Fibroblast of lung (primary cell): Measurements from ENCODE around the gene ZCCHC4.

Experiments used
- EZH2 ChIP-seq: IDR thresholded peaks from 2 replicates; pipeline ENCODE4 v1.5.1; 2012; ENCODE audit warnings: low read length, control low read depth, mild to moderate bottlenecking; ENCODE audit errors: missing control alignments
- TF ChIP-seq, protein P1 (sequence below), 2 donors: IDR thresholded peaks in 1 of 2; conservative IDR thresholded peaks in 1 of 2; 1 replicate in 1 of 2; 2 replicates in 1 of 2; pipeline ENCODE4 v1.5.1; 2011 to 2012; ENCODE audit warnings: low read length in 2 of 2, control low read depth in 1 of 2, inconsistent platforms in 1 of 2, low read depth in 1 of 2, mild to moderate bottlenecking in 1 of 2

DNA sequence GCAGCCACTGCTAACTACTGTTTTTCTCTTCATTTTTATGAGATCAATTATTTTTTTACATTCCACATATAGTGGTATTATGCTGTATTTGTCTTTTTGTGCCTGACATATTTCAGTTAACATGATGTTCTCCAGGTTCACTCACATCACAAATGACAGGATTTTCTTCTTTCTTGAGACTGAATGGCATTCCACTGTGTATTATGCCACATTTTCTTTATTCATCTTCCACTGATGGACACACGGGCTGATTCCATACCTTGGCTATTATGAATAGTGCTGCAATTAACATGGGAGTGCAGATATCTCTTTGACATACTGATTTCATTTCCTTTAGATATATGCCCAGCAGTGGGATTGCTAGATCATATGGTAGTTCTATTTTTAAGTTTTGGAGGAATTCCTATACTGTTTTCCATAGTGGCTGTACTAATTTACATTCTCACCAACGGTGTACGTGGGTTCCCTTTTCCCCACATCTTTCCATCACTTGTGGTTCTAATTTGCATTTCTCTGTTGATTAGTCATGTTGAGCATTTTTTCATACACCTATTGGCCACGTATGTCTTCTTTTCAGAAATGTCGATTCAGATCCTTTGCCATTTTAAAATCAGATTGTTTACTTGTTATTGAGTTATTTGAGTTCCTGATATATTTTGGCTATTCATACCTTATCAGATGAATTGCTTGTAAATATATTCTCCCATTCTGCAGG lies 14.9 kb upstream of the ZCCHC4 start:
- no peak for TF ChIP-seq EZH2
- TF ChIP-seq, protein P1, sequence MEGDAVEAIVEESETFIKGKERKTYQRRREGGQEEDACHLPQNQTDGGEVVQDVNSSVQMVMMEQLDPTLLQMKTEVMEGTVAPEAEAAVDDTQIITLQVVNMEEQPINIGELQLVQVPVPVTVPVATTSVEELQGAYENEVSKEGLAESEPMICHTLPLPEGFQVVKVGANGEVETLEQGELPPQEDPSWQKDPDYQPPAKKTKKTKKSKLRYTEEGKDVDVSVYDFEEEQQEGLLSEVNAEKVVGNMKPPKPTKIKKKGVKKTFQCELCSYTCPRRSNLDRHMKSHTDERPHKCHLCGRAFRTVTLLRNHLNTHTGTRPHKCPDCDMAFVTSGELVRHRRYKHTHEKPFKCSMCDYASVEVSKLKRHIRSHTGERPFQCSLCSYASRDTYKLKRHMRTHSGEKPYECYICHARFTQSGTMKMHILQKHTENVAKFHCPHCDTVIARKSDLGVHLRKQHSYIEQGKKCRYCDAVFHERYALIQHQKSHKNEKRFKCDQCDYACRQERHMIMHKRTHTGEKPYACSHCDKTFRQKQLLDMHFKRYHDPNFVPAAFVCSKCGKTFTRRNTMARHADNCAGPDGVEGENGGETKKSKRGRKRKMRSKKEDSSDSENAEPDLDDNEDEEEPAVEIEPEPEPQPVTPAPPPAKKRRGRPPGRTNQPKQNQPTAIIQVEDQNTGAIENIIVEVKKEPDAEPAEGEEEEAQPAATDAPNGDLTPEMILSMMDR (conservative IDR thresholded peaks at IDR 0.05 in 1 of 2, IDR thresholded peaks at IDR 0.05 in 1 of 2; ENCODE audit: low read depth in 1 of 2, low read length in 2 of 2) = no peak
